ENCODE data around the gene BMF.

- TF ChIP-seq CTCF (IDR thresholded peaks at IDR 0.05): no peak
- no peak for TF ChIP-seq POLR2AphosphoS5 (IDR thresholded peaks at IDR 0.05)
- TF ChIP-seq POLR2A (IDR thresholded peaks at IDR 0.05): no peak
Observed at GRCh38 chr15:40146037-40146436, 37.4 kb upstream of the BMF start.

Data from prostate gland (tissue), 2 donors.